GM12875 (cell line): ENCODE measurements around the gene CFAP52.
"Not testable (repeated sequence)": the region's sequence is repeated elsewhere in the genome, so short reads cannot be mapped to it uniquely, and the experiment has no call there.

Experiments used
- H3K4me3 ChIP-seq: one replicate; pipeline ENCODE4 v1.5.1; 2011; ENCODE audit warnings: low read depth, low read length, control low read depth
- CTCF ChIP-seq: IDR thresholded peaks from 2 replicates; pipeline ENCODE4 v1.5.1; 2011; ENCODE audit warnings: low read depth, mild to moderate bottlenecking, control low read depth, inconsistent platforms, low read length, moderate library complexity, borderline replicate concordance; ENCODE audit not compliant: insufficient read depth

Gene CFAP52

GRCh38 chr17:9622961-9623360 lies 46.5 kb downstream of the CFAP52 start:
- TF ChIP-seq CTCF: no peak
- no peak overlapping the region for H3K4me3 ChIP-seq

- no peak for TF ChIP-seq CTCF
- no peak overlapping the region for H3K4me3 ChIP-seq
Measured at GRCh38 chr17:9628509-9628908, 52.1 kb downstream of the CFAP52 start.

- no peak overlapping the region for H3K4me3 ChIP-seq
- TF ChIP-seq CTCF: no peak
Measured at GRCh38 chr17:9632741-9633140, 56.3 kb downstream of the CFAP52 start.

GRCh38 chr17:9635340-9635739 lies 58.9 kb downstream of the CFAP52 start:
- no peak overlapping the region for H3K4me3 ChIP-seq
- no peak for TF ChIP-seq CTCF

- no peak overlapping the region for H3K4me3 ChIP-seq
- no peak for TF ChIP-seq CTCF
Measured at GRCh38 chr17:9636501-9636900, 60.1 kb downstream of the CFAP52 start.

- H3K4me3 ChIP-seq: not testable (repeated sequence)
Measured at GRCh38 chr17:9640388-9640787, 63.9 kb downstream of the CFAP52 start.

GRCh38 chr17:9643611-9644010 lies 67.2 kb downstream of the CFAP52 start:
- no peak for TF ChIP-seq CTCF
- H3K4me3 ChIP-seq: no peak overlapping the region
